Suprapubic skin (tissue), 4 donors: ENCODE measurements around the gene KYAT1.

Experiments
- EP300 ChIP-seq: sonication (generic); formaldehyde crosslinking; IDR thresholded peaks from one replicate; pipeline ENCODE4 v1.6.1; 2017; ENCODE audit warnings: antibody characterized with exemption
- POLR2A ChIP-seq, 2 donors: fragments of 450-650 bp; IDR thresholded peaks; one replicate each; pipeline ENCODE4 v1.6.1; 2017; ENCODE audit warnings: antibody characterized with exemption in 2 of 2, mild to moderate bottlenecking in 2 of 2, moderate library complexity in 2 of 2
- POLR2AphosphoS5 ChIP-seq, 3 donors: sonication (generic); formaldehyde crosslinking; IDR thresholded peaks; one replicate each; pipeline ENCODE4 v1.6.1; 2017; ENCODE audit warnings: antibody characterized with exemption in 3 of 3
- TF ChIP-seq, protein P1 (sequence below), 2 donors: fragments of 200-600 bp in 1 of 2; fragments of 450-650 bp in 1 of 2; sonication (generic) in 1 of 2; IDR thresholded peaks; one replicate each; pipeline ENCODE4 v1.5.1; 2016 to 2019; ENCODE audit warnings: antibody characterized with exemption in 2 of 2, mild to moderate bottlenecking in 1 of 2, moderate library complexity in 1 of 2

DNA sequence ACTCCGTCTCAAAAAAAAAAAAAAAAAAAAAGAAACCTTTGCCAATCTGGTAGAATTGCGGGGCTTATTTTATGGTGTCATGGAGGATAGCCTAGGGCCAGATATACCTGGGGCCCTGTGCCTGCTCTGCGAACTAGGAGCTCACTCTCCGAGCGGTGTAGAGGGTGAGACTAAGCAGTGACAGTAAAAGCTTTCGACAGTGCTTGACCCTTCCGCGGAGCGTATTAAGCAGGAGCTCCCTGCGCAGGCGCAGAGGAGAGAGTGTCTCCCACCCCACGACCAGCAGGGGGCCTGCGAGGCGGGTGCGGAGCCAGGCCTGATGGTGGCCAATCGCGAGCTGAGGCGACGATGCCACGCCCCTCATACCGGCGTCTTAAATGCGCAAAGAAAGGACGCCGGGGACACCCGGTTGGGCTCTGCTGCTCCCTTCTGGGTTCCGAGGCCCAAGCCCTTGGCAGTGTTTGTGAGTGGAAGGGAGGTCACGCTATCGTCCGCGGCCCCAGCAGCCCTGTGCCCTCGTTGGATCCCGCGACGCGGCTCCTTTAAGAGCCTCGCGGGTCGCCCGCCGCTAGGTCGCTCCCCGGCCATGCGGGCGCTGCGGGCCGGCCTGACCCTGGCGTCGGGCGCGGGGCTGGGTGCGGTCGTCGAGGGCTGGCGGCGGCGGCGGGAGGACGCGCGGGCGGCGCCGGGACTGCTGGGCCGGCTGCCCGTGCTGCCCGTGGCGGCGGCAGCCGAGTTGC is 63.5 kb downstream of the KYAT1 start, which contains the start of gene ENDOG:
- TF ChIP-seq, protein P1, sequence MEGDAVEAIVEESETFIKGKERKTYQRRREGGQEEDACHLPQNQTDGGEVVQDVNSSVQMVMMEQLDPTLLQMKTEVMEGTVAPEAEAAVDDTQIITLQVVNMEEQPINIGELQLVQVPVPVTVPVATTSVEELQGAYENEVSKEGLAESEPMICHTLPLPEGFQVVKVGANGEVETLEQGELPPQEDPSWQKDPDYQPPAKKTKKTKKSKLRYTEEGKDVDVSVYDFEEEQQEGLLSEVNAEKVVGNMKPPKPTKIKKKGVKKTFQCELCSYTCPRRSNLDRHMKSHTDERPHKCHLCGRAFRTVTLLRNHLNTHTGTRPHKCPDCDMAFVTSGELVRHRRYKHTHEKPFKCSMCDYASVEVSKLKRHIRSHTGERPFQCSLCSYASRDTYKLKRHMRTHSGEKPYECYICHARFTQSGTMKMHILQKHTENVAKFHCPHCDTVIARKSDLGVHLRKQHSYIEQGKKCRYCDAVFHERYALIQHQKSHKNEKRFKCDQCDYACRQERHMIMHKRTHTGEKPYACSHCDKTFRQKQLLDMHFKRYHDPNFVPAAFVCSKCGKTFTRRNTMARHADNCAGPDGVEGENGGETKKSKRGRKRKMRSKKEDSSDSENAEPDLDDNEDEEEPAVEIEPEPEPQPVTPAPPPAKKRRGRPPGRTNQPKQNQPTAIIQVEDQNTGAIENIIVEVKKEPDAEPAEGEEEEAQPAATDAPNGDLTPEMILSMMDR (IDR thresholded peaks at IDR 0.05): peak; percentile 95 to 97
- TF ChIP-seq EP300 (no peak), POLR2A (IDR thresholded peaks at IDR 0.05) (peak in 1 of 2 donors; percentile 42), POLR2AphosphoS5 (IDR thresholded peaks at IDR 0.05) (peak in 1 of 3 donors; percentile 59)
